Activated CD8-positive, alpha-beta memory T cell treated with anti-CD3 and anti-CD28 coated beads, Interleukin-2, amount 50 U/mL, for 24 hours (primary cell): ENCODE data around the gene STAM.
"Not testable (repeated sequence)": the region's sequence is repeated elsewhere in the genome, so short reads cannot be mapped to it uniquely, and the experiment has no call there.

Experiments
- DNase-seq: peaks from one replicate; pipeline ENCODE4 v3.0.0-alpha.2; 2020; ENCODE audit errors: extremely low read depth

Gene STAM

GRCh38 chr10:17675638-17676037, 31.7 kb downstream of the STAM start:
- DNase-seq = no peak

GRCh38 chr10:17676919-17677318, 33.0 kb downstream of the STAM start:
- DNase-seq = no peak

GRCh38 chr10:17682236-17682946, 38.4 kb downstream of the STAM start:
- DNase-seq = no peak

- no peak for DNase-seq
Observed at GRCh38 chr10:17683541-17683940, 39.6 kb downstream of the STAM start.

GRCh38 chr10:17684537-17684936, 40.6 kb downstream of the STAM start:
- no peak for DNase-seq

- no peak for DNase-seq
Observed at GRCh38 chr10:17685233-17685840, 41.4 kb downstream of the STAM start.

- no peak for DNase-seq
Observed at GRCh38 chr10:17687117-17687831, 43.3 kb downstream of the STAM start.

GRCh38 chr10:17689137-17689536, 45.2 kb downstream of the STAM start:
- DNase-seq = no peak

- DNase-seq = no peak
Observed at GRCh38 chr10:17693009-17693408, 49.1 kb downstream of the STAM start.

- no peak for DNase-seq
Observed at GRCh38 chr10:17698696-17699095, 54.7 kb downstream of the STAM start.

- DNase-seq = no peak
Observed at GRCh38 chr10:17701301-17701700, 57.4 kb downstream of the STAM start.

- no peak for DNase-seq
Observed at GRCh38 chr10:17703706-17704105, 59.8 kb downstream of the STAM start.

- DNase-seq = no peak
Observed at GRCh38 chr10:17708821-17709220, 64.9 kb downstream of the STAM start.

GRCh38 chr10:17709492-17709891, 65.5 kb downstream of the STAM start:
- no peak for DNase-seq

- no peak for DNase-seq
Observed at GRCh38 chr10:17710181-17710580, 66.2 kb downstream of the STAM start.

- no peak for DNase-seq
Observed at GRCh38 chr10:17712053-17712452, 68.1 kb downstream of the STAM start.

GRCh38 chr10:17712717-17713471, 68.9 kb downstream of the STAM start:
- DNase-seq = no peak

GRCh38 chr10:17713758-17714157, 69.8 kb downstream of the STAM start:
- DNase-seq = no peak

- no peak for DNase-seq
Observed at GRCh38 chr10:17716161-17716560, 72.2 kb downstream of the STAM start.

GRCh38 chr10:17722317-17723014, 78.5 kb downstream of the STAM start:
- DNase-seq = not testable (repeated sequence)

- no peak for DNase-seq
Observed at GRCh38 chr10:17725703-17726102, 81.8 kb downstream of the STAM start.

GRCh38 chr10:17729630-17730029, 85.7 kb downstream of the STAM start:
- no peak for DNase-seq
